ENCODE data around the gene CHRM2. TPM values are rescaled to one million over a fixed set of nuclear protein-coding genes. Genes with fewer than 3 reads are reported as not detected.

CHRM2 gene
- polyA plus RNA-seq, 1 of the 3 experiments (the other 2 are of a cell fraction) = 0.23 TPM

GRCh38 chr7:136865777-136866176 is 2.7 kb upstream of the CHRM2 start:
- Histone ChIP-seq H4K20me1 (ENCODE audit: insufficient read depth) (no peaks in the 10 kb centered on the region), H3K27me3 (ENCODE audit: insufficient read depth) (peaks cover 27% of the 10 kb centered on the region), H3K4me1 (ENCODE audit: control insufficient read depth in 1 of 2, insufficient read depth in 2 of 2, low read depth in 1 of 2, low read length in 1 of 2) (peaks cover 3 to 27% of the 10 kb centered on the region in 2 experiments; a peak in 1 of 4 replicates), H3K36me3 (replicated peaks in 1 of 2; ENCODE audit: control insufficient read depth in 1 of 2, insufficient read depth in 2 of 2, low read length in 1 of 2) (no peaks in the 10 kb centered on the region), H3K79me2 (ENCODE audit: insufficient read depth) (no peaks in the 10 kb centered on the region), H3K9me3 (no peaks in the 10 kb centered on the region), H2AFZ (ENCODE audit: low read depth) (no peak overlapping the region), H3K27ac (ENCODE audit: low read depth in 2 of 2, low read length in 1 of 2) (no peak overlapping the region), H3K9me2 (no peaks in the 10 kb centered on the region), H3K4me3 (ENCODE audit: low read depth in 2 of 2, low read length in 1 of 2) (no peak overlapping the region), H3K9ac (no peak overlapping the region), H3K4me2 (no peak overlapping the region), H3F3A (replicated peaks; ENCODE audit: insufficient read depth) (no peaks in the 10 kb centered on the region)
- no peak for TF ChIP-seq YY1 (IDR thresholded peaks at IDR 0.05; ENCODE audit: low read depth)
- no peak for TF ChIP-seq GATA2 (CRISPR knock-in tag; IDR thresholded peaks at IDR 0.05)
- TF ChIP-seq GABPA (IDR thresholded peaks at IDR 0.05; ENCODE audit: low read depth) = no peak
- DNase-seq = no peak
- CTCF ChIA-PET = interaction anchor here (1.0 to 1.5 kb wide), 3 partner anchors 9 to 157 kb away, joined by 3 to 5 read pairs (median 4); no protein-coding TSS in a partner anchor
- WGBS (ENCODE audit: low lambda C conversion rate) = 56% methylated on average over 2 of the region's 2 CpGs
- POLR2A ChIA-PET = no interaction called here

DNA sequence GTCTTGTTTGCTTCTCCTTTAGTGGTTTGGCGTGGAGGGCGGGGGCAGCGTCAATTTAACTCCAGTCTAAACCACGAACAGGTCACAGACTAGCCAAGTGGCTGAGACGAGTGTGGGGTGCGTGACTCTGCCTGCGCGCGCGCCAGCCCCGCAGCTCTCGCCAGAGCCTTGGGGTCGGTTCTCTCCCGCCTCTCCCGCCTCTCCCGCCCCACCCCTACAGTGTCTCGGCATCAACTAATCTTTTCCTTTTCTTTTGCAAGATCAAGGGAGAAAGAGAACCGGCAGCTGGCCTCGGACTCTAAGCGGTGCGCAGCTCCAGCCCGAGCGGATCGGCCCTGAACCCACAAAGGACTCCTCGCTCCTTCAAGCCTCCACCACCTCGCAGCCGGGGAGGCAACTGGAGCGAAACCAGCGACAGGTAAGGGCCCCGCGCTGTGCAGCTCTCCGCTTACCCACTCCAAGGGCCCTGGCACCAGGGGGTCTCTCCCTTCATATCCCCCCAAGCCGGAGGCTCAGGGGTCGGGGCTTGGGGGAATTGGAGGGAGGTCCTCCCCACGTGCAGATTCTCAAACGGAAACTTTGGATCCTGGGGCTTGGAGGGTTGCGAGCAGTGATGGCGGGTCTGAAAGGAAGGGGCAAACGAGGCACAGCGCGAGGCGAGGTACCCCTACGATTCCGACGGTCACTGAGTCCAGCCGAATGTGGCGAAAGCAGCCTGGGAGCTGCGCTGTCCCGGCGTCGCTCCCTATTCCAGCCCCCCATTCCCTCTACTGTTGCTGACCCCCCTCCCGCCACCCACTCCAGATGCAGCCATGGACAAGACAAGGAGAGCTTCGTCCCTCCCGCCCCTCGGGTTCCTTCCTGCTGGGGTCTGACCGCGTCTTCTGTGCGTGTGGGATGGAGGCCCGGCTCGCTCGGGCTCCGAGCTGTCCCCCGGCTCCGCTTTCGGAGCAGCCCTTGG is 829 bp downstream of the CHRM2 start:
- peaks cover 3 to 32% of the 10 kb centered on the region in 2 experiments; a peak in 2 of 4 replicates for H3K4me1 ChIP-seq (ENCODE audit: control insufficient read depth in 1 of 2, insufficient read depth in 2 of 2, low read depth in 1 of 2, low read length in 1 of 2)
- H3K27me3 ChIP-seq (ENCODE audit: insufficient read depth) = peaks cover 43% of the 10 kb centered on the region
- H3K4me3 ChIP-seq (ENCODE audit: low read depth in 2 of 2, low read length in 1 of 2) = peak overlapping the region; percentile 43 to 47
- H3K36me3 ChIP-seq (replicated peaks in 1 of 2; ENCODE audit: control insufficient read depth in 1 of 2, insufficient read depth in 2 of 2, low read length in 1 of 2) = no peaks in the 10 kb centered on the region
- no peaks in the 10 kb centered on the region for H3K9me3 ChIP-seq
- H3K27ac ChIP-seq (ENCODE audit: low read depth in 2 of 2, low read length in 1 of 2) = no peak overlapping the region
- no peaks in the 10 kb centered on the region for H3F3A ChIP-seq (replicated peaks; ENCODE audit: insufficient read depth)
- no peak overlapping the region for H3K9ac ChIP-seq
- no peaks in the 10 kb centered on the region for H3K9me2 ChIP-seq
- no peak for TF ChIP-seq REST (IDR thresholded peaks at IDR 0.05; ENCODE audit: low read depth, low read length)
- no peak for TF ChIP-seq SMC3 (IDR thresholded peaks at IDR 0.05; ENCODE audit: low read depth, low read length)
- TF ChIP-seq RXRA (IDR thresholded peaks at IDR 0.05; ENCODE audit: borderline replicate concordance, low read depth) = no peak
- no peak for TF ChIP-seq TCF12 (IDR thresholded peaks at IDR 0.05)
- TF ChIP-seq TAF1 (IDR thresholded peaks at IDR 0.05; ENCODE audit: borderline replicate concordance, low read depth, low read length) = no peak
- TF ChIP-seq GABPA (IDR thresholded peaks at IDR 0.05; ENCODE audit: low read depth) = no peak
- TF ChIP-seq USF1 (IDR thresholded peaks at IDR 0.05; ENCODE audit: borderline replicate concordance, low read depth) = no peak
- TF ChIP-seq NRF1 (IDR thresholded peaks at IDR 0.05; ENCODE audit: low read depth, low read length) = no peak
- TF ChIP-seq IRF3 (IDR thresholded peaks at IDR 0.05; ENCODE audit: low read depth, low read length) = no peak
- no peak for TF ChIP-seq NFIC (IDR thresholded peaks at IDR 0.05; ENCODE audit: borderline replicate concordance)
- TF ChIP-seq MEF2A (IDR thresholded peaks at IDR 0.05; ENCODE audit: borderline replicate concordance, low read depth) = no peak
- no peak for TF ChIP-seq TEAD4 (IDR thresholded peaks at IDR 0.05; ENCODE audit: borderline replicate concordance, insufficient read depth)
- TF ChIP-seq GATA2 (CRISPR knock-in tag; IDR thresholded peaks at IDR 0.05) = no peak
- H2AFZ ChIP-seq (ENCODE audit: low read depth) = no peak overlapping the region
- WGBS (ENCODE audit: low lambda C conversion rate) = 5% methylated on average over 57 of the region's 65 CpGs
- H3K79me2 ChIP-seq (ENCODE audit: insufficient read depth) = no peaks in the 10 kb centered on the region
- DNase-seq = peak; percentile 69
- ChIA-PET CTCF (interaction anchor here (0.6 to 4.8 kb wide), 11 partner anchors 9 to 1069 kb away, joined by 3 to 14 read pairs (median 4); no protein-coding TSS in a partner anchor), POLR2A (no interaction called here)
- no peaks in the 10 kb centered on the region for H4K20me1 ChIP-seq (ENCODE audit: insufficient read depth)
- H3K4me2 ChIP-seq = peak overlapping the region; percentile 86
